OCI-LY7 (cell line): ENCODE measurements around the gene BZW1.

Source experiments
- CTCF ChIP-seq: fragments of 200-600 bp; sonication (generic); conservative IDR thresholded peaks from 2 replicates; pipeline ENCODE4 v1.5.1; 2014; ENCODE audit warnings: mild to moderate bottlenecking, antibody characterized with exemption, low read length, moderate library complexity, mixed read lengths
- EZH2phosphoT487 ChIP-seq: fragments of 200-600 bp; sonication (generic); IDR thresholded peaks from 2 replicates; pipeline ENCODE4 v1.6.1; 2018; ENCODE audit warnings: low read depth, borderline replicate concordance, mild to moderate bottlenecking, mixed run types, antibody characterized with exemption, low read length, moderate library complexity, mixed read lengths

- TF ChIP-seq CTCF (no peak), EZH2phosphoT487 (no peak)
Observed at GRCh38 chr2:200797242-200797770, 14.4 kb upstream of the BZW1 start.
